ENCODE data around the gene CCL19.

Gene CCL19

DNA sequence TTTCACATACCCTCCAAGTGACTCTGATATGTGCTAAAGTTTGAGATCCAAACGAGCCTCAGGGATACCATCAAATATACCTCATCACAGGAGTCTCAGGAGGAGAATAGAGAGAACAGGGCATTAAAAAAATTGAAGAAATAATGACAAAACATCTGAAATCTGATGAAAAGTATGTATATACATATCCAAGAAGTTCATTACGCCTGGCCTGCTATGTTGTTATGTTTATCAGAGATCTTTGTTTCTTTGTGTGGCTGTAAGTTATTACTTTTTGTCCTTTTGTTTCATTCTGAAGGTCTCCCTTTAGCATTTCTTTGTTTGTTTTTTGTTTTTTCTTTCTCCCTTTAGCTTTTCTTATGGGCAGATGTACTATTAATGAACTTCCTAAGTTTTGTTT, 2.5 kb upstream of the CCL19 start:
- no peak for DNase-seq

DNA sequence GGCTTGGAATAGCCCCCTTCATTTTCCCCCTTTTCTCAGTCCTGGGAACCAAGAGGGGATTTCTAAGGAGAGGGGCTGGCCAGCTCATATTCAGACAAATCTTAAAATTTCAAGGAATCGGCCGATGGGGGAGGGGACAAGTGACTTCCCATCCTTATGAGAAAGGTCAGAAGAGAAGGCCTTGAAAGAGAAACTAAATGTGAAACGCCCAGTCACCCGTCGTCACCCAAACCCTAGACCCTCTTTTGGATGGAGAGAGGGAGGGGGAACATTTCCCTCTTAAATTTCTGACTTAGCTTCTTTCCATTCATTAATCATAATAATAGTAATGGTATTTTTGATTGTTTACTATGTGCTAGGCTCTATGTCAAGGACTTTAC, 850 bp upstream of the CCL19 start:
- no peak for DNase-seq

DNA sequence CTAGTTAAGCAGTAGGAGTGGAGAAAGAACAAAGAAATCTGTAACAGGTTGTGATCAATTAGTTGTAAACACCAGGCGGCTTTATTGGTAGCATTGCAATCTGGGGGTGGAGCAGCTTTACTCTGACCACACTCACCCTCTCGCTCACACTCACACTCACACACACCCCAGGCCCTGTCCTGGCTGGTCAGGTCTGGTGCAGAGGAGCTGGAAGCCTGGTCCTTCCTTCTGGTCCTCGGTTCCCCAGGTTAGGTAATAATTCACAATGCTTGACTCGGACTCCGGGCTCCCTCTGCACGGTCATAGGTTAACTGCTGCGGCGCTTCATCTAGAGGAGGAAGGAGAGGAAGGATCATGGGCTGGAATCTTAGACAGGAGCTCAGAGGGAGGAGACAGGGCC, 1.6 kb downstream of the CCL19 start:
- DNase-seq = no peak

DNA sequence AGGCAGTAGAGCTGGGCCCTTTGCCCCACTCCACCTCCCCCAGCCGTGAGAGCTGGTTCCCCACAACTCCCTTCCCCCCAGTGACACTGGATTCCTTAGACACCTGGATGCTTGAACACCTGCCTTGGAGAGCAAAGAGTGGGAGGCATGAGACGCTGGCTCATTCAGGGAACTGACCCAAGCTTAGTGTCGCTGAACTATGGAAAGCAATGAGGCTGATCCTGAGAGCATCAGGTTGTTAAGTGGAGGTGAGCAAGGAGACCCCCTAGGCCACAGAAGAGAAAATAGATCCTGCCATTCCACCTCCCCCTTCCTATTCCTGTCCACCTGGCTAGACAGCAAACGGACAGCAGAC, 2.0 kb downstream of the CCL19 start:
- no peak for DNase-seq

DNA sequence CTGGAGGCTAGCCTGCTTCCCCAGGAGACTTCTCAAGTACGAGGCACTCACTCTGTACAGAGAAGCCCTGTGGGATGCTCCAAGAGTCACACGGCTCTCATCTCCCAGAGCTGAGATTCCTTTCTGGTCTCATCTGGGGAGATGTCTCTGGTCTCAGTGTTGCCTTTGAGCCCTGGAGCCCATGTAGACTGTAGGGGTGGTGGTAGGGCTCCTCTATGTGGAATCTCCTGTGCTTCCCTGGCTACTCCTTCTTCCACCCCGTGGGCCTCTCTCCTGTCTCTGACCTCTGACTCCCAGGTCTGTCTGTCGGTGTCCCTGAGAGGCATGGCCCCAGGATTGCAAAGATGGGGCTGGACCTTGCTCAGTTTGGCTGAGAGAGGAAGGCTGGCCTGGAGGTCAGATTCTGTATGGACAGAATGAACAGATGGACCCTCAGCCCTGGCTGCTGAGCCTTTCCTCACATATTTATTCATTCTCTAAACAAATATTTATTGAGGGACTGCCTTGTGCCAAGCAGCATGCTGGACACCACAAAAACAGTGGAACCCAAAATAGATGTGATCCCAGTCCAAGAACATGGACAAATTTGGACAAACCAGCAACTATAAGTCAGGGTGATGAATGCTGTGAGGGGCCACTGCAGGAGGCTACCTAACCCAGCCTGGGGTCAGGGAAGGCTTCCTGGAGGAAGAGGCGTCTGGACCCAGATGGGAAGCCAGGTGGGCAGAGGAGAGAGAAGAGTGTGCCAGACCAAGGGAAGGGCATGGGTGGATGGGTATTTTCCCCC, 2.6 kb downstream of the CCL19 start:
- no peak for DNase-seq

DNA sequence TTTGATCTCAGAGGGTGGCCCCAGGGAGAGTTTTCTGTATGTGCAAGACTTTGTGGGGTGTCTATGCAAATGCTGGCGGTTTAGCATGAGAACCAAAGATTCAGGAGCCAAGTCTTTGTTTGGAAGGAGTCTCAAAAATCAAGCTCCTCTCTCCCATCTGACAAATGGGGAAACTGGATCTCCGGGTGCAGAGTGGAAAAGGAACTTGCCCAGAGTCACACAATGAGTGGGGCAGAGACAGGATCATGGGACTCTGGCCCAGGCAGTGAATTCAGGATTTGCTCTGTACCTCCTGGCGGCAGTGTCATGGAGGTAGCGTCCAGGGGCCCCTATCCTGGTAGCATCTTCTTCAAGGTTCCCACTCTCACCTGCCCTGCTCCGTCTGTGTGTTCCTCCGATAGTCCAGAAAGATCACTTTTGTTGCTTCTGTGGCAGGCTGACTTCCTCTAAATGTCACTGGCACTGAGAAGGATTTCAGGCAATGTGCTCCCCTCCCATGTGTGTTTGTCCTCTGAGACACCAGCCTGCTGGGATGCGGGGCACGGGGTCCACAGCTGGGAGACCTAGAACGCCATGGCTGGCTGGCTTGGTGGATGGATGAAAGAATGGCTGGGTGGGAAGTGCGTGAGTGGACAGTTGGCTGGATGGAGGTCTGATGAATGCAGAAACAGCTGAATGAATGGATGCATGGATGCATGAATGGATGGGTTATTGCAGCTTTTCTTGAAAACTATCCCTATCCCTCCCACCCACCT, 3.6 kb downstream of the CCL19 start:
- DNase-seq = no peak

DNA sequence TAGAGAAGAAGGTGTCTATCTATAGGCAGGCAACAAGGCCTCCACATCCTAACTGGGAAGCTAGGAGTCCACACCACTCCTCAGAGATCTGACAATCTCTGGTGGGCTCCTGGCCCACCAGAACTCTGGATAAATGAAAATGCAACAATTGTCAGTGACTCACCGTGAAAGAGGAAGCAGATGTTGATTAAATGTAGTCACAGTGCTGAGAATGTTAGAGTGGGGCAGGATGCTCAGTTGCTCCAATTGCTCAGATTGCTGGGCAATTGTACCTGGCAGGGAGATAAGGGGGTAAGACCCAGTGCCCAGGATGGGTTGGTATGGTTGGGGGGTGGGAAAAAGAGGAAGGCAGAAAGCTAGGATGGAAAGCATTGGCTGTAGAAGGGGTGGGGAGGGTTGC, 4.3 kb downstream of the CCL19 start:
- DNase-seq = no peak

DNA sequence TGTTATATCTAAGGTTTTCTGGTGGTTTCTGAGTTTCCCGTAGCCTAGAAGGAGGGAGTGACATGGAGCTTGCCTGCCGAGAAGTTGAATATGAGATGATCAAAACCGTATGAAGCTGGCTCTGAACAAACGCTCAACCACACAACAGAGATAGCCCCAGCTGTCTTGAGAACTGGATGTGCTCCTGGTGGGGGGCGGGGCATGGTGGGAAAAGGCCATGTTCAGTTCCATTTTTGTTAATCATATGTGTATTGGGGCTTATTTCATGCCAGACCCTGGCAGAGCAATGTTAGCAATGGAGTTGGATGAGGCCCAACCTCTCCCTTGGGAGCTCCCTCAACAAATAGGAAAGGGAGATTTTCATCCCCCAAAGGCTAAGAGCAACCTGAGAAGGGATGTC, 4.8 kb downstream of the CCL19 start:
- no peak for DNase-seq

DNA sequence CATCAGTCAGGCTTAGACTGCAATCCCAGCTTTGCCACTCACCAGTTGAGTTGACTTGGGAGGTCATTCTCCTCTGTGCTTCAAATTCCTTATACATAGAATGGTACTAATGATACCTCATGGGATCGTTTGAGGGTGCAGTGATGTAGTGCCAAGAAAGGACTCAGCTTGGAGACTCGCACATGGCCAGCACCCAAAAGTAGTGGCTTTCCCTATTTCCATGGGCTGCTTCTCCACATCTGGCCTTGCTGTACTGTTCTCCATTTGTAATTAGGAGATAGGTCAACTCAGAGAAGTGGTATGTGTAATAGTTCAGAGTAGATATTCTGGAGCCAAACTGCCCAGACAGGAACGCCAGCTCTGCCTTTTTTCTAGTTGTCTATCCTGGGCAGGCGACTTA, 5.5 kb downstream of the CCL19 start:
- no peak for DNase-seq

DNA sequence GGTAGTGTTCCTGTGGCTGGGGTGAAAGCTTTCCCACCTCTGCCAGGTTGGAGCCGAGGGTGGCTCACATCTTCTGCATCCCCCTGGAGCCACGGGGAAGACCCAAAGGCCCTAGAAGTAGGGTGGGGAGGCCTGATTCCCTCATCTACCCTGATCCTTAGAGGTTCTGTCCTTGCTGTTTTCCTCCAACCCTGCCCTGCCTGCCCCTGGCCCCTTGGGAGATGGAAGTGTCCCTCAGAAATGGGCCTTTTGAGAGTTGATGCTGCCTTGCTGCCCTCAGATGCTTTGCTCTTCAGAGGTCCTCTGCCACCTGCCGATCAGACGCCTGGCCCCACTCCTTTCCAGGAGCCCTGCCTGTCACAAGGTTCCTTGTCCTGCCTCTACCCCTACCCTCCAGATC, 6.3 kb downstream of the CCL19 start:
- DNase-seq = no peak

DNA sequence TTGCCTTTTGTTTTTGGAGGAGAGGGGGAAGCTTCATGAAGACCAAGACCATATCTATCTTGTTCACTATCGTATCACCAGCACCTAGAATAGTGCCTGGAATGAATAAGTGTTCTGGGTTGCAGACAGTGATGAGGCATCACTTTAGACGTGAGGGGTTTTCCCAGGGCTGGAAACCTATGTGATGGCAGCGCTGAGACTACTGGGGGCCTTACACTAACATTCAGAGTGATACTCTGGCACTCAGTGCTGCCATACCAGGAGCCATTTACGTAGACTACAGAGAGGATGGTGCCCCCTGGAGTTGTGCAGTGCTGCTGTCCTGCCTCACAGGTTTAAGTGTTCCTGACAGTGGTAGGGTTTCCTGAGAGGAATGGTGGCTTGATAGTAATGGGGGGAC, 6.9 kb downstream of the CCL19 start:
- DNase-seq = no peak

DNA sequence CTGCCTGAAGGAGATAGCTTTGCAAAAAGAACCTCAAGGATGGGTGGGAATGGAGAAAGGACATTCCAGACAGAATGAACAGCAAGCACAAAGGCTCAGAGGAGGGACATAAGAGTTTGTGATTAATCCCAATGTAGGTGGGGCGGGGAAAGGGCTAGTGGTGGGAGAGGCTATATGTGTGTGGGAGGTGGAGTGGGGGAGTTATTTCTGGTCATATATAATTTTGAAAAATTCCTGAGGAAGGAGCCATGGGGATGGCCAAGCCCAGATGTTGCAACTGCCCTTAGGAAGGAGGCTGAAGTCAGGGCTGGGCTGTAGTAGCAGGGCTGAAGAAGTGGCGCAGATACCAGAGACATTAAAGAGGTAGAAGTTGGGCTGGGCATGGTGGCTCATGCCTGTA, 15.2 kb downstream of the CCL19 start:
- DNase-seq = no peak

DNA sequence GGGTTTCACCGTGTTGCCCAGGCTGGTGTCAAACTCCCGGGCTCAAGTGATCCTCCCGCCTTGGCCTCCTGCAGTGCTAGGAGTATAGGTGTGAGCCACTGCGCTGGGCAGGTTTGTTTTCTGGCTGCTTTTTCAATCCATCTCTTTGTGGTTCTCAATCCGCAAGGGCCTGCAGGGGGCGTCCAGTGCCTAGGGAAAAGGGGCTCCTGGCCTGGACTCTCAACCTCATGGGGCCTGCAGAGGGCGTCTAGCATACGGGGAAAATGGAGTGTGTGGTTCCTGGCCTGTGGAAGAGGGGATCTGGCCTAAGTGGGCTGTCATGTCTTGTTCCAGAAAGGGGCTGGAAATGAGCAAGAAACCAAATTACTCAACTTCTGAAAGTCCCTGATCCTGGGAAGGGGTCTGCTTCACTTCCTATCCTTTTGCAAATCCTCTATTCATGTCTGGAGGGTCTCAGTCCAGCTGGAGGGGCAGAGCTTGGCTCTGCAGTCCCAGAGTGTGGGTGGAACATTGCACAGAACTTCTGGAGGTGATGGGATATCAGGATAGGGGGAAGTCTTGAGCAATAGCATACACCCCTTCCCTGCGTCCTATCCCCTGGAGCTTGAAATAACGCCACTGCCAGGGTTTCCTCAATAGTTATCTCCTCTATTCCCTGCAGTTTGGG, 15.9 kb downstream of the CCL19 start:
- peak; percentile 58 for DNase-seq

DNA sequence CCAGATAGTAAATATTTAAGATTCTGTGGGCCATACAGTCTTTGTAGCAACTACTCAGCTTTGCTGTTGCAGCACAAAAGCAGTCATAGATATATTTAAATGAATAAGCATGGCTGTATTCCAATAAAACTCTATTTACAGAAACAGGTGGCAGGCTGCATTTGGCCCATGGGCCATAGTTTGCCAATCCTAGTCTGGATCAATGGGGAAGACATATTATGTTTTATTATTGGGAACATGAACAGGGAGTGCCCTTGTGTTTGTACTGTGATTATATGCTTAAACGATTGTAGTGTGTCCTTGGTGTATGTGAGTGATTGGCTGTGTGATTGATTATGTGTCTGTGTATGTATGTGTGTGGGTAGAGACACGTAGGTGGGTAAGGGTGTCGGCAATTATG, 16.6 kb downstream of the CCL19 start:
- no peak for DNase-seq

DNA sequence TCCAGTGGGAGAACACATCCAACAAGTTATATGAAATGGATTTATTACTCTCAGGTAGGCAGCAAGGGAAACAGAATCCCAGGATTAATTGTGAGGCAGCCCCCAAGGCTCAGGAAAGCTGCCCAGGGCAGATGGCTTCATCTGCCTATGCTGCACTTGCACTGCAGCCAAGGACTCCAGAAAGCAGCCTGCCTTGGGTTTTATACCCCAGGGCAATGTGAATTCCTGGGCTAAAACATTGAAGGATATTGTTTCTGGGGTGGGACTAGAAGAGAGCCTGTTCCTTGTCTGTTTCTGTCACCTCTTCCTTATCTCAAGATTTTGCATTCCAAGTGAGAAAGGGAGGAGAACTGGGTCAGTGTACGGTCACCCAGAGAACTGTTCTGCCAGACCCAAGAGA, 19.8 kb downstream of the CCL19 start:
- DNase-seq = no peak

DNA sequence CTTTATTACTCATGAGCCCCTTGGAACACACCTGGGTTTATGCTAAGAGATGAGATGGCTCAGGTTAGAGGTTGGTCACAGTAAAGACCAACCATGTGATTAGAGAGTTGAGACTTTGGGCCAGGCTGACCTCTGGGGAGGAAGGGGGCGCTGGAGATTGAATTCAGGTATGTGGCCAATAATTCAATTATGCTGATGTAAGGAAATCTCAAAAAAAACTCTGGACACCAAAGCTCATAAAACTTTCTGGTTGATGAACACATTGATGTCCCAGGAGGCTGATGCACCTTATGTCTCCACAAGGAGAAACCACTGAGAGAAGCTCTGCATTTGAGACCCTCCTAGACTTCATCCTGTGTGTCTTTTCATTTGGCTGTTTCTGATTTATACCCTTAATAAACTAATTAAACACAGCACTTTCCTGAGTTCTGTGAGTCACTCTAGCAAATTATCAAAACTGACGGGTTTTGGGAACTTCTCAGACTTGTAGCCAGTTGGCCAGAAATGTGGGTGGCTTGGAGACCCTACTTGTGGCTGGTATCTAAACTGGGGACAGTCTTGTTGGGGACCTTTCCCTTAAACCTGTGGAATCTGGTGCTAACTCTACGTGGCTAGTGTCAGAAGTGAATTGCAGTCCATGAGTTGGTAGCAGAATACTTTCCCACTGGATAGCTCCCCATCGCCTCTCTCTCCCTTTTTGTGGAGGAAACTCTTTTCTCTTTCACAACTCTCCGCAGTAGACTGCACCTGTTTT, 21.1 kb downstream of the CCL19 start:
- DNase-seq = no peak

DNA sequence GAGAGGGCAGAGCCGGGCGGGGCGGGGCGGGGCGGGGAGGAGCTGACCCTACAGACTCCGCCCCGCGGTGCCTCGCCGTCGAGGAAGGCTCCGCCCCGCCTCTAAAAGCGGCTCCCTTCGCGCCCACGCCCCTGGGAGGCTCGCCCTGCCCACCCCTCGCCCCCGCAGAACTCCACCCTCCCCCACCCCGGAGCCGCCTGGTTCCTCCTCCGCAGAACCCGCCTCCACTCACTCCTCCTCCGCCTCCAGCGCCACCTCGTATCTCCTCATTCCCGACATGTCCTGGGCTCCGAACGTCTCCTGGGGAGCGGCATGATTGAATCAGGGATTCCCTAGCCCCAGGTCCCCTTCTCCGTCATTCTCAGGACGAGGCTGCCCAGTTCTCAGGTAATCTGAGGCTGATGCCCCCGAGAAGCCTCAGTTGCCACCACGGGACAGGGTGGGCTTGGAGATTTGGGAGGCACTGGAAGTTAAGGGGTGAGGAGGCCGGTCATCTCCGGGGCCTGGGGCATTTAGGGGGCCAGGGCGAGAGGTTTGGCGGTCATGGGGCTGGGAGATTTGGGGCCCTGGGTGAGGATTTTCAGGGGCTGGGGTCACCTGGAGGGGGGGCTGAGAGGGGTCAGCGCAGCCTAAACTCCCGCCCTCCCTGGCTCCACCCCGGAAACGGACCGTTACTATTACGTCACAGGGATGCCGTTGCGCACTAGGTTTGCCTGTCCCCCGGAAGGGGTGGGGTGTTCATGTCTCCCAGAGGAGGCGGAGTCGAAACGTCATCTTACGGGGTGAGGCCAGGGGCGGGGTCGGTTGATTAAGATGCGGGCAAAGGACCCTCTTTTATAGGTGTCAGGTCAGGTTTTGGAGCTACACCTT, 25.5 kb downstream of the CCL19 start:
- peak; percentile 90 for DNase-seq

DNA sequence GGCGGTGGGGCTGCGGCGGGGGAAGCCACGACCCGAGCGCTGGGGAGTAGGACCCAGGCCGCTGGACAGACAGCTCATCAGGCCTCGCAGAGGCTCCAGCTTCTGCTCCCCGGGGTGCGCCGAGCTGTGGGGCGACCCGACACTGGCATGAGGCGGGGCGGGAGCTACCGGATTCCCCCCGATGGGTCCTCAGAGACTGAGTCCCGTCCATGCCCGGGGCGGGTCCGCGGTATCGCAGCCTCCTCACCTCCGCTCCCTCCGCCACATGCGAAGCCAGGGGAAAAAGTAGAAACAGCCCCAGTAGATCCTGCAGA, 26.1 kb downstream of the CCL19 start:
- no peak for DNase-seq

DNA sequence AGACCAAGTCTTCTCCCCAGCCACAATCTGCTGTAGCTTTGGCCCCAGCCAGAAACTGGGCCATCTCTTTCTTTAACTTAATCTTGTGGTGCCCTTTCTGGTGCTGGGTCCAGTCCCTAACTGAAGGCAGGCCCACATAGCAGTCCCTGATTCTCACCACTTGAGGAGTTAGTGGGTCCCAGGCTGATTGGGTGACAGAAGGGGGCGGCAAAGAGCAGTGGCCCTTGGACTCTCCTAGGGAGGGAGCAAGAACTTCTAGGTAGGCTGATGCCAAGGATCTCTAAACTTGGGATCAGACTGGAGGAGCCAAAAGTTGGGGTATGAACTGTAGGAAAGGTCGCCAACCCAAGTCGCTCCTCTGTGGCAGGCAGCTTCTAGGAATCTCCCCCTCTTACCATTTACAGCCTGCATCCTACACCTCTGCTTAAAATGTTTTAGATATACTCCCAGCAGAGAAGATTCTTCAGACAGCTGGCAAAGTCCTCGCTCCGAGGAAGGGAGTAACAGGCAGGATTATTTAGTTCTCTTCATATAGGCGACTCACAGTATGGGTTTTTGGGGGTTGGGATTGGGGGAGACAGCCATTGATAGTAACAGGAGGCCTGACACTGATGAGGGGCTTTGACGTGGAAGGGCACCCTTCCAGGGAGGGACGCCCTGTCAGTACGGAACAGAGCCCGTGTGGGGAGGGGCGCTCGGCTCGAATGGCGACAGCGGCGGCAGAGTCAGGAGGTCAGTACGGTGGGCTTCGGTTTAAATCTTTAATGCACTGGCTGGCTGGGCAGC, 26.6 kb downstream of the CCL19 start:
- DNase-seq = peak; percentile 60

DNA sequence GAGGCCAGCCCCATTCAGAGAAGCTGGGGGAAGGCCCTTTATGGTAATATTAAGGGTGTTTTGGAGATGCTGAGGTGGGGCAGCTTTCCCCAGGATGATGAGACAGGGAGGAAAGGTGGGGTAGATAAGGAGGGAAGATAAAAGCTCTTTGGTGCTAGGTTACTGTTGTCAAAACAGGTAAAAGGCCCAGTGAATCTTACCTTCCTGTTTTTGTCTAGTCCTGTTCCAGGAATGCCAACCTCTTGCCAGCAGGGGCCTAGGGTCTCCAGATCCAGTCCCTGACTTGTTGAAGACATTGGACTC, 27.8 kb downstream of the CCL19 start:
- no peak for DNase-seq

DNA sequence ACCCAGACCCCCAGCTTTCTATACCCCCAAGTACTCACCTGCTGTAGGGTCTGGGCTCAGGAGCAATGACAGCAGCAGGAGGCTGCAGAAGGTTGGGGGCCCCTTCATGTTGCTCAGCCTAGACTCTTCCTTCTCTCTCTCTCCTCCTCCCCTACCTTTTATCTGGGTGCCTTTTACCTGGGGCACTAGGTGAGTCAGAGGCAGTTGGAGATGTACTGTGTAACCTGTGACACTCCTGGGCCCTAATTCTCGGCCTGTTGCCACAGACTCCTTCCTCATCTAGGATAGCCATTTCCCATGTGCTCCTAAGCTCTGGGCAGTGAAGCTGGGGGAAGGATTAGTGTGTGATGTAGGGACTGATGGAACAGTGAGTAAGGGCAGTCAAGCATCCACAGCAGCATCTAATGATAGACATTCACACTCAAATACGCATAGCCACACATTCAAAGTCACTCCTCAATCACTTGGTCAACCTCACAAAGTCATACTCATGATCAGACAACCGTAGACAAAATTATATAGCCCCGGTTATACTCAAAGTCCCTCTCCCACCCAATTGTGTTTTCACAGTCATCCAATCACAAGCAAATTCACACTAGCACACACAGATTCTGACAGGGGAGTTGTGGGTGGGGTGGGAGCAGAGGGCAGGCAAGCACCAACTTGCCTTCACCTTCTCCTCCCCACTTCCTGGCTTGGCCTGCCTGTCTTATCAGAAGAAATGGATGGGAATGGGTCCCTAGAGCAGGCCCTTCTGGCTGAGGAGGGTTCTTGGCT, 28.4 kb downstream of the CCL19 start, which contains the start of gene CCL27:
CCL27 (minus strand) TSS at position 132 of the 777 bp plus-strand sequence; CDS start at position 108, 24 bp downstream.
- DNase-seq = no peak
